GM12872 (cell line): ENCODE results near the gene MON1B.

Experiments used
- TF ChIP-seq, protein P1 (sequence below): IDR thresholded peaks from 3 replicates; pipeline ENCODE4 v1.5.1; 2011; ENCODE audit warnings: low read depth, mild to moderate bottlenecking, low read length, moderate library complexity; ENCODE audit not compliant: insufficient read depth

The MON1B gene

DNA sequence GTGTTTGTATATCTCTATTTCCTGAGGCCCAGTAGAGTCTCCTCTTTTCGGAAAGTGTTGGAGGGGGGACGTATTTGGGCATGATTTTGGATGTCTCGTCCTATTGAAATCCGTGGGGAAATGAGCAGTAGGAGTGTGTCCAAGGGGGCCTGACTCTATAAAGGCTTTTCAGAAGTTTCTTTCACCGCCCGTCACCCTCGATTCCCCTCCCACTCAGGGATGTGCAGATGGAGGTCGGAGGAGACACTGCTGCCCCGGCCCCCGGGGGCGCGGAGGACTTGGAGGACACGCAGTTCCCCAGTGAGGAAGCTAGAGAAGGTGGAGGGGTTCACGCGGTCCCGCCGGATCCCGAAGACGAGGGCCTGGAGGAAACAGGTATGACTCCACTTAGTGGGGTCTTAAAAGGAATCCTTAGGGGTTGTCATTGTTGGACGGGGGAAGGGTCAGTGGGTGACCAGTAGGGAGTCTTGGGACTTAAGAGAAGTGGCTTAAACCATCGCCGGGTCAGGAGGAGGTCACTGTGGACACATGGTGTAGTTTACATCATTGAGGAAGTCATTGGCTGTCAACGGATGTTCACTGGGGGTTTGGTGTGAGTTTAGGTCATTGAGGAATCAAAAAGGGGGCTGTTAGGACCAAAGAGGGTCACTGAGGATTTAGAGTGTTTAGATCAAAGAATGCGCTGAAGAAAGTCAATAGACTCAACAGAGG is 424 bp downstream of the MON1B start:
- TF ChIP-seq, protein P1, sequence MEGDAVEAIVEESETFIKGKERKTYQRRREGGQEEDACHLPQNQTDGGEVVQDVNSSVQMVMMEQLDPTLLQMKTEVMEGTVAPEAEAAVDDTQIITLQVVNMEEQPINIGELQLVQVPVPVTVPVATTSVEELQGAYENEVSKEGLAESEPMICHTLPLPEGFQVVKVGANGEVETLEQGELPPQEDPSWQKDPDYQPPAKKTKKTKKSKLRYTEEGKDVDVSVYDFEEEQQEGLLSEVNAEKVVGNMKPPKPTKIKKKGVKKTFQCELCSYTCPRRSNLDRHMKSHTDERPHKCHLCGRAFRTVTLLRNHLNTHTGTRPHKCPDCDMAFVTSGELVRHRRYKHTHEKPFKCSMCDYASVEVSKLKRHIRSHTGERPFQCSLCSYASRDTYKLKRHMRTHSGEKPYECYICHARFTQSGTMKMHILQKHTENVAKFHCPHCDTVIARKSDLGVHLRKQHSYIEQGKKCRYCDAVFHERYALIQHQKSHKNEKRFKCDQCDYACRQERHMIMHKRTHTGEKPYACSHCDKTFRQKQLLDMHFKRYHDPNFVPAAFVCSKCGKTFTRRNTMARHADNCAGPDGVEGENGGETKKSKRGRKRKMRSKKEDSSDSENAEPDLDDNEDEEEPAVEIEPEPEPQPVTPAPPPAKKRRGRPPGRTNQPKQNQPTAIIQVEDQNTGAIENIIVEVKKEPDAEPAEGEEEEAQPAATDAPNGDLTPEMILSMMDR = no peak

DNA sequence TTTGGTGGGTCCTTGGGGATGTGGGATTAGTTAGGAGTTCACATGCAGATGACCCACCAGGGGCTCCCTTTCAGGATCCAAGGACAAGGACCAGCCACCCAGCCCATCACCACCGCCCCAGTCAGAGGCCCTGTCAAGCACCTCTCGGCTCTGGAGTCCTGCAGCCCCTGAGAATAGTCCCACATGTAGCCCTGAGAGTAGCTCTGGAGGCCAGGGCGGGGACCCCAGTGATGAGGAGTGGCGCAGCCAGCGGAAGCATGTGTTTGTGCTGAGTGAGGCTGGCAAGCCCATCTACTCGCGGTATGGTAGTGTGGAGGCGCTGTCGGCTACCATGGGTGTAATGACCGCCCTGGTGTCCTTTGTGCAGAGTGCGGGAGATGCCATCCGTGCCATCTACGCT is 2.4 kb downstream of the MON1B start:
- TF ChIP-seq, protein P1 = no peak

GRCh38 chr16:77194295-77195231 is 3.6 kb downstream of the MON1B start:
- TF ChIP-seq, protein P1 = no peak

- TF ChIP-seq, protein P1 = no peak
Observed at GRCh38 chr16:77195411-77195810, 4.4 kb downstream of the MON1B start.

DNA sequence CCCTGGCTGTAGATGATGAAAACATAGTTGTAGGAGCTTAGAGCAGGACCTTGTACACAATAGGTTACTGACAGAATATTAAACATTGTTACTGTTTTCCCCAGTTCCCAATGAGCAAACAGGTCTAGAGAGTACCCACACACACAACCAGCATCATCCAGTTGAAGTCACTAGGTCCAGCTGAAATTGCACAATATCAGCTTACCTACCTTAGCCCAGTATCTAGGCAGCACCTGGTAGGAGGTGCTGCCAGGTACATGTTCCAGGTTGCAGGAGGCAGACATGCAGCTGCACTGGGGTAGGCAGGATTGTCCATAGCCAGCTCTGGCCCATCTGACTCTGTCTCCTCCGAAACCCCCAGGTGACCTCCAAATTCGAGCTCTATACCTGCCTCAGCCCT is 6.8 kb downstream of the MON1B start:
- TF ChIP-seq, protein P1 = no peak

DNA sequence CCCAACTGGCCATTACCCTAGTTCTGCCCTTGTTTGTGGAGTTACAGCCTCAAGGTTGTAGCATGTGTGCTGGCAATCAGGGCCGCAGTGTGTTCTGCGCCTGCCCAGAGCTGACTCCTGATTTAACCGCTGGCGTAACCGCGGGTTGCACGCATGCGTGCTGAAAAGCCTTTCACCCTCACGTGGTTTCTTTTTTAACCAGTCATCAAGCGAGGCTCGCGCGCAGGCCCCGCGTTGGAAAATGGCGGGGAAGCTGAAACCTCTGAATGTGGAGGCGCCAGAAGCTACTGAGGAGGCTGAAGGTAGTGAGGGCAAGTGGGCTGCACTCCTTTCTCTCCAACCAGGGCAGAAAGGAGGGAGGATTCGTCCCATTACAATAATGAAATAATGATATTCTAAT is 8.2 kb downstream of the MON1B start, which contains the start of gene SYCE1L:
Gene SYCE1L (plus strand): TSS at position 198 of the 400 bp plus-strand sequence. CDS start 44 bp downstream, at position 242.
- TF ChIP-seq, protein P1 = no peak

DNA sequence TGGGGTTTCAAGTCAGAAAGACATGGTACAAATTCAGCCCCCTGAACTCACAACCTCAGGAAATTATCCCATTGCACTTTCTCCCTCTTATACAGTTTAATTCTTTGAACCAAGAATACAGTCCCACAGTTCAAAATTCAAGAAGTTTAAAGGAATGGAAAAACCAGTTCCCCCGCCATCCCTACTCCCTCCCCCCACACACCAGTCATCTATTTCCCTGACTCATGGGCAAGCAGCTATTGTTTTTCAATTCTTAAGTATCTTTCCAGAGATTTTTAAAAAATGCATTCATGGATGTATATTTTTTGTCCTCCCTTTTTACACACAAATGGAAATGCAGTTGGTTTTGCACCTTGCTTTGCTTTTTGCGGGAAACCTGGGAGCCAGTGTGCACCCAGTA is 15.5 kb downstream of the MON1B start:
- TF ChIP-seq, protein P1 = no peak
